Endometrium (tissue), 2 donors: ENCODE measurements around the gene SNIP1.
"Not testable (repeated sequence)": the region's sequence is repeated elsewhere in the genome, so short reads cannot be mapped to it uniquely, and the experiment has no call there.

ENCODE experiments used
- FAIRE-seq: peaks from 2 replicates; lab custom pipeline; 2012; peaks lifted over from hg19 to GRCh38; lab: Jason Lieb, UNC
- donor health status: control.
- donor health status: control.

Gene SNIP1

GRCh38 chr1:37513795-37514349 is 40.2 kb downstream of the SNIP1 start:
- no peak for FAIRE-seq

DNA sequence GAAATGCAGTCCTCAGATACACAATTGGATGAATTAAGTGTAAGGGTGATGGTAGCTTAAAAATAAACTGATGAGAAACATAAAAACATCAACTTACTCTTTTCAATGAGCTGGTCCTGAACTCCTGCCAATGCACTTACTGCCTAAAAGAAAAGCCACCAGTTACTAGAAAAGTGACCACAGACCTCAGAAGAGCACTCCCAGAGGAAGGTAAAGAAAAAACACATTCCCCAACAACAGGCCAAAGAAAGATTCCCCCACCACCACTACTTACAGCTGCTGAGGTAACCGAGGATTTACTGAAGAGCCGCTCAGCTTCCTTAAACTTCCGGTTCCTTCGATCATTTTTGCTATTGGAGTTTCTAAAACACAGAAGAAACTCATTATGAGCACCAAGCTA is 44.9 kb downstream of the SNIP1 start:
- FAIRE-seq = no peak

DNA sequence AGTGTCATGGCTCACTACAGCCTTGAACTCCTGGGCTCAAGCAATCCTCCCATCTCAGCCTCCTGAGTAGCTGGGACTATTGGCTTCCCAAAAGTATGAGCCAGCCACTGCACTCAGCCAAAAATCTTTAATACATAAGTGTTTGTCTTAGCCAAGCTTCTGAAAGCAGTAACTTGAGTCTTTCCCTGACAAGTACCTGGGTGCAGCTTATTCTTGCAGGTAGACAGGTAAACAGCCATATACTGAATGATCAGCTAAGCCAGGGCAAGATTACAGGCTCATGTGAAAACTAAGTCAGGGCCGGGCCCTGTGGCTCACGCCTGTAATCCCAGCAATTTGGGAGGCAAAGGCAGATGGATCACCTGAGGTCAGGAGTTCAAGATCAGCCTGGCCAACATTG is 47.4 kb downstream of the SNIP1 start:
- no peak for FAIRE-seq

GRCh38 chr1:37502791-37503190 is 51.3 kb downstream of the SNIP1 start:
- not testable (repeated sequence) for FAIRE-seq

- FAIRE-seq = no peak
Observed at GRCh38 chr1:37502104-37502503, 52.0 kb downstream of the SNIP1 start.

- no peak for FAIRE-seq
Observed at GRCh38 chr1:37501661-37502060, 52.4 kb downstream of the SNIP1 start.

GRCh38 chr1:37498872-37499617 is 55.0 kb downstream of the SNIP1 start:
- FAIRE-seq = no peak

DNA sequence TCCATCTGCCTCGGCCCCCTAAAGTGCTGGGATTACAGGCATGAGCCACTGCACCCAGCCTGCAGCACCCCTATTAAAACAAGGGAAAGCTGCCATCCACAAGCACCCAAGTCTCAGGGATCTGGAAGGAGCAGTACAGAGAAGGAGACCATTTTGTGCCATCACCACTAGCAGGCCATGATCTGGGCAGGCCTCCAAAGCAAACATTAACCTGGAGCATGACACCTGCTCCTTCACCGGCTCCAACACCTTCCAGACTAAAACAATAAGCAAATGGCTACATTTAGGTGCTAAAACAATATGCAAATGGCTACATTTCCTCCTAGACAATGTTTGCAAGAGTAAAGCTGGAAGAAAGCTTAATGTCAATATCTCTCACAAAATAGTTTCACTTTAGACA is 56.3 kb downstream of the SNIP1 start:
- no peak for FAIRE-seq

- no peak for FAIRE-seq
Observed at GRCh38 chr1:37495875-37496274, 58.2 kb downstream of the SNIP1 start.

GRCh38 chr1:37493336-37494098 is 60.6 kb downstream of the SNIP1 start:
- no peak for FAIRE-seq

- no peak for FAIRE-seq
Observed at GRCh38 chr1:37487619-37487984, 66.5 kb downstream of the SNIP1 start.

DNA sequence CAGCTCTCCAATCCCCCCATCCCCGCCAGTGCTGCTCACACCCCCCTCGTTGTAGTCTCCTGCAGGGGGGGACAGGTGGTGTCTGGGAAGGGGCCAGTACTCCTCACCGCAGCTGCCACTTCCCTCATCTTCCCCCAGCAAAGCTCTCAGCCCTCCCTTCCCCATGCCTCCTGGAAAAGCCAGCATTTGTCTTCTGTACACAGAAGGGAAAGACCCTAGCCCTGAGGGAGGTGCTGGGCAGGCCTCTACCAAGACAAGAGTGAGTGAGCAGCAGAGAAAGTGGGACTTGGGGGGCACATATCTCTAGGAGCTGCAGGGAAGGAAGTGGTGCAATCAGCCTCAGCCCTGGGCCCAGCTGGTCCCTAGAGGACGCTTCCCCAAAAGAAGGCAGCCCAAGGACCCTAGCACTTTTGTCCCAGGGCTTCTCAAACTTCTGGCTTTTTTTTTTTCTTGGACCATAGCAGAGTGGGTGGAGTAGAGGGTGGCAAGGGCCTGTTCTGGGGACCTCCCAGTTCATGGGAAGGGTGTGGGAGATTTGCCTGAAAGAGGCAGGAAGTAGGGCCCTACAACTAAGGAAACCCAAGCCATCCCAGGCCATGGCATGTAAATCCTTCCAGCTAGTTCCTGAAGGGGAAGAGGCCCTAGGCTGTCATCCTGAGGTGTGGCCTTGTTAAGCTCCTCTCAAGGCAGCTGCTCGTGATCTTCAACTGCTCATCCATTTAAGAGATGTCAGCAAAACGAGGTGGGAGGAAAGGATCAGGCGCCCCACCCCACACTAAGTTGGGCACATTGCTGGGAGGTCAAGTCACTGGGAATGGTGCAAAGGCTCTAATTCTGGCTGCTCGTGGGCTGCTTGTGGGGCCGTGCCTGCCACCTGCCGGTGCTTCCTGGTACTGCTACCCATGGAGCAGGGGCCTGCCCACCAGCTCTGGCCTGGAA is 67.1 kb downstream of the SNIP1 start:
- FAIRE-seq = no peak

DNA sequence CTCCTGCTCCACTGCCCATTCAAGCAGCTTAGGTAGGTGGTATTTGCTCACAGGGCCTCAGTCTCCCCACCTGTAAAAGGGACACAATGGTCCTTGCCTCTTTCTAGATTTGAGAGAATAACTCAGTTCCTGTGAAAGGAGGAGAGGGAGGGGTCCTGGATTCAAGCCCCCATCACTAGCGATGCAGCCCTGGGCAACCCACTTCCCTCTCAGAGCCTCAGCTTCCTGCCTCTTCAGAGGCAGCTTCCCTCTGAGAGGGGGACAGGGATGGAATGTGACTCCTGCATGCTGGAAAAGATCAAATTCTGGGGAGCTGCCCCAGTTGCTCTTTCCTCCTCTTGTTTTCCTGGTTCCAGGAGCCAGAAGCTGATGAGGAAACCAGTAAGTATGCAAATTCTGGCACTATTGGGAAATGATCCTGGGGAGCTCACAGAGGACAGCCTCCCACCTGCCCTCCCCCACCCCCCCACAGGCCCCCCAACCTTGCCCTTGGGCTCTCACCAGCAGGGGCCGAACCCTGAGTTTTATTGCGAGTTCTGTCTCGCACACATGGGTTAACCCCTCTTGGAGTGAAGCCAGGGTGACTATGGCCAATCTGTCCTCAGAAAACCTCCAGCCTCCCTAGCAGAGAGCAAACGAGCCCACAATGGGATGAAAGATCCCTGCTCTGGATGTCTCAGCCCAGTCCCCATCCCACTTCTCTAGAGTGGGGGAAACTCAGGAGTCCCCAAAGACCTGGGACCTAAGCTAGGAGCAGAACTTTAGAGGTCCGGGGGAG is 68.0 kb downstream of the SNIP1 start:
- no peak for FAIRE-seq
